Neural cell (in vitro differentiated cells): ENCODE results near the gene DPY30. TPM values are rescaled to one million over a fixed set of nuclear protein-coding genes. Genes with fewer than 3 reads are reported as not detected.
"Not testable (repeated sequence)": the region's sequence is repeated elsewhere in the genome, so short reads cannot be mapped to it uniquely, and the experiment has no call there.

Source experiments
- H2AFZ ChIP-seq: fragments of 200-600, 300-800 bp; sonication (generic), shearing (Covaris generic); 2 replicates; pipeline ENCODE4 v1.6.0; 2014; ENCODE audit warnings: low read depth, mild to moderate bottlenecking, antibody characterized with exemption, low read length, moderate library complexity
- H3F3A ChIP-seq: fragments of 200-600 bp; shearing (Covaris generic); 2 replicates; pipeline ENCODE4 v1.6.1; 2016; ENCODE audit warnings: mild to moderate bottlenecking, moderate library complexity, mixed read lengths, antibody characterized with exemption, low read length; ENCODE audit not compliant: insufficient read depth, poor library complexity, severe bottlenecking
- H3K27ac ChIP-seq: fragments of 200-600, 300-800 bp; sonication (generic), shearing (Covaris generic); 2 replicates; pipeline ENCODE4 v1.5.1; 2014; ENCODE audit warnings: mild to moderate bottlenecking, low read length, moderate library complexity
- H3K27me3 ChIP-seq: fragments of 300-800, 200-600 bp; sonication (generic), shearing (Covaris generic); 2 replicates; pipeline ENCODE4 v1.6.0; 2014; ENCODE audit warnings: mild to moderate bottlenecking, low read depth, low read length, moderate library complexity; ENCODE audit not compliant: insufficient read depth
- H3K36me3 ChIP-seq: fragments of 300-800, 200-600 bp; sonication (generic), shearing (Covaris generic); 2 replicates; pipeline ENCODE4 v1.5.1; 2014; ENCODE audit warnings: mild to moderate bottlenecking, antibody characterized with exemption, low read length, moderate library complexity; ENCODE audit not compliant: insufficient read depth
- H3K4me2 ChIP-seq: fragments of 300-800, 200-600 bp; sonication (generic), shearing (Covaris generic); 2 replicates; pipeline ENCODE4 v1.6.0; 2014; ENCODE audit warnings: mild to moderate bottlenecking, low read length
- H3K4me3 ChIP-seq: fragments of 300-800, 200-600 bp; sonication (generic), shearing (Covaris generic); 2 replicates; pipeline ENCODE4 v1.5.1; 2014; ENCODE audit warnings: mild to moderate bottlenecking, low read length, moderate library complexity
- H3K79me2 ChIP-seq: fragments of 200-600 bp; shearing (Covaris generic); replicated peaks from 2 replicates; pipeline ENCODE4 v1.6.0; 2014; ENCODE audit warnings: mild to moderate bottlenecking, low read length, moderate library complexity; ENCODE audit not compliant: insufficient read depth
- H3K9ac ChIP-seq: fragments of 300-800, 200-600 bp; sonication (generic), shearing (Covaris generic); 2 replicates; pipeline ENCODE4 v1.6.1; 2016; ENCODE audit warnings: mild to moderate bottlenecking, low read length, mixed read lengths
- H3K9me2 ChIP-seq: fragments of 200-600 bp; shearing (Covaris generic); 2 replicates; pipeline ENCODE4 v1.6.1; 2016; ENCODE audit warnings: mild to moderate bottlenecking, low read length, mixed read lengths; ENCODE audit not compliant: insufficient read depth
- H3K9me3 ChIP-seq: fragments of 200-600, 300-800 bp; sonication (generic), shearing (Covaris generic); 2 replicates; pipeline ENCODE4 v1.6.1; 2016; ENCODE audit warnings: mild to moderate bottlenecking, mixed run types, low read length, moderate library complexity, mixed read lengths
- H4K20me1 ChIP-seq: fragments of 200-600 bp; shearing (Covaris generic); 2 replicates; pipeline ENCODE4 v1.6.1; 2016; ENCODE audit warnings: mild to moderate bottlenecking, mixed run types; ENCODE audit not compliant: insufficient read depth
- EP300 ChIP-seq: fragments of 450-650 bp; conservative IDR thresholded peaks from 2 replicates; pipeline ENCODE4 v1.6.1; 2014; ENCODE audit warnings: antibody characterized with exemption, mild to moderate bottlenecking, moderate library complexity; ENCODE audit not compliant: poor library complexity, severe bottlenecking
- EZH2 ChIP-seq: fragments of 200-600, 300-800 bp; shearing (Covaris generic), sonication (generic); IDR thresholded peaks from 2 replicates; pipeline ENCODE4 v1.6.1; 2014; ENCODE audit warnings: antibody characterized with exemption, low read length, borderline replicate concordance, mild to moderate bottlenecking; ENCODE audit not compliant: insufficient read depth, poor library complexity, severe bottlenecking
- MXI1 ChIP-seq: fragments of 450-650 bp; conservative IDR thresholded peaks from 2 replicates; pipeline ENCODE4 v1.6.1; 2014; ENCODE audit warnings: antibody characterized with exemption, mild to moderate bottlenecking; ENCODE audit not compliant: poor library complexity, severe bottlenecking
- POLR2AphosphoS5 ChIP-seq: IDR thresholded peaks from 2 replicates; pipeline ENCODE4 v1.6.1; 2012
- RAD21 ChIP-seq: fragments of 450-650 bp; conservative IDR thresholded peaks from 2 replicates; pipeline ENCODE4 v1.6.1; 2014; ENCODE audit warnings: antibody characterized with exemption, mild to moderate bottlenecking, moderate library complexity
- SMC3 ChIP-seq: fragments of 450-650 bp; conservative IDR thresholded peaks from 2 replicates; pipeline ENCODE4 v1.6.1; 2014; ENCODE audit warnings: antibody characterized with exemption, mild to moderate bottlenecking, moderate library complexity; ENCODE audit not compliant: poor library complexity
- TAF1 ChIP-seq: IDR thresholded peaks from 2 replicates; pipeline ENCODE4 v1.6.1; 2012; ENCODE audit warnings: low read depth
- polyA plus RNA-seq: library from polyadenylated mRNA; depleted of rRNA; stranded (reverse); fragments of >200 nt; gene quantifications from 2 replicates; pipeline ENCODE4 v1.2.3, GENCODE V29; 2014
- TF ChIP-seq, protein P1 (sequence below): IDR thresholded peaks from 2 replicates; pipeline ENCODE4 v1.6.1; 2012; ENCODE audit warnings: borderline replicate concordance
- TF ChIP-seq, protein P2 (sequence below): fragments of 450-650 bp; IDR thresholded peaks from 2 replicates; pipeline ENCODE4 v1.5.1; 2014; ENCODE audit warnings: antibody characterized with exemption, mild to moderate bottlenecking, moderate library complexity; ENCODE audit not compliant: poor library complexity, severe bottlenecking

The DPY30 gene
- polyA plus RNA-seq, 1 donor from 2014 or later: 201 TPM

DNA sequence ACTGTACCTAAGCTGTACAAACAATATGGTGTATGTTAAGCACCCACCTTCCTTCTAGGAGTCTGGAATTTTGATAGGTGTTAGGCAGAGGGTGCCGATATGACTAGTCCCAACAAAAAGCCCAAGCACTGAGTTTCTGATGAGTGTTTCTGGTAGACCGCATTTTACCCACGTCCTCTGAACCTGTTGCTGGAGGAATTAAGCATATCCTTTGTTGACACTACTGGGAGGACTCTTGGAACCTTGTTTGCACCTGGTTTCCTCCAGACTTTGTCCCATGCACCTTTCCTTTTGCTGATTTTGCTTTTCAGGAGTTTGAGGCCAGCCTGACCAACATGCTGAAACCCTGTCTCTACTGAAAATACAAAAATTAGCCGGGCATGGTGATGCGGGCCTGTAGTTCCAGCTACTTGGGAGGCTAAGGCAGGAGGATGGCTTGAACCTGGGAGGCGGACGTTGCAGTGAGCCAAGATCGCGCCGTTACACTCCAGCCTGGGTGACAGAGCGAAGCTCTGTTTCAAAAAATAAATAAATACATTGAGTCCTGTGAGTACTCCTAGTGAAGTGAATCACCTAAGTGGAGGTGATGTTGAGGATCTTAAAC lies 12.3 kb upstream of the DPY30 start:
- no peak overlapping the region for H2AFZ ChIP-seq
- H3K9me3 ChIP-seq: no peaks in the 10 kb centered on the region
- H3F3A ChIP-seq: no peaks in the 10 kb centered on the region
- H3K79me2 ChIP-seq: no peaks in the 10 kb centered on the region
- no peak overlapping the region for H3K4me2 ChIP-seq
- no peaks in the 10 kb centered on the region for H4K20me1 ChIP-seq
- H3K9me2 ChIP-seq: no peaks in the 10 kb centered on the region
- TF ChIP-seq MXI1: no peak
- TF ChIP-seq EP300: no peak
- no peak for TF ChIP-seq RAD21
- TF ChIP-seq, protein P1, sequence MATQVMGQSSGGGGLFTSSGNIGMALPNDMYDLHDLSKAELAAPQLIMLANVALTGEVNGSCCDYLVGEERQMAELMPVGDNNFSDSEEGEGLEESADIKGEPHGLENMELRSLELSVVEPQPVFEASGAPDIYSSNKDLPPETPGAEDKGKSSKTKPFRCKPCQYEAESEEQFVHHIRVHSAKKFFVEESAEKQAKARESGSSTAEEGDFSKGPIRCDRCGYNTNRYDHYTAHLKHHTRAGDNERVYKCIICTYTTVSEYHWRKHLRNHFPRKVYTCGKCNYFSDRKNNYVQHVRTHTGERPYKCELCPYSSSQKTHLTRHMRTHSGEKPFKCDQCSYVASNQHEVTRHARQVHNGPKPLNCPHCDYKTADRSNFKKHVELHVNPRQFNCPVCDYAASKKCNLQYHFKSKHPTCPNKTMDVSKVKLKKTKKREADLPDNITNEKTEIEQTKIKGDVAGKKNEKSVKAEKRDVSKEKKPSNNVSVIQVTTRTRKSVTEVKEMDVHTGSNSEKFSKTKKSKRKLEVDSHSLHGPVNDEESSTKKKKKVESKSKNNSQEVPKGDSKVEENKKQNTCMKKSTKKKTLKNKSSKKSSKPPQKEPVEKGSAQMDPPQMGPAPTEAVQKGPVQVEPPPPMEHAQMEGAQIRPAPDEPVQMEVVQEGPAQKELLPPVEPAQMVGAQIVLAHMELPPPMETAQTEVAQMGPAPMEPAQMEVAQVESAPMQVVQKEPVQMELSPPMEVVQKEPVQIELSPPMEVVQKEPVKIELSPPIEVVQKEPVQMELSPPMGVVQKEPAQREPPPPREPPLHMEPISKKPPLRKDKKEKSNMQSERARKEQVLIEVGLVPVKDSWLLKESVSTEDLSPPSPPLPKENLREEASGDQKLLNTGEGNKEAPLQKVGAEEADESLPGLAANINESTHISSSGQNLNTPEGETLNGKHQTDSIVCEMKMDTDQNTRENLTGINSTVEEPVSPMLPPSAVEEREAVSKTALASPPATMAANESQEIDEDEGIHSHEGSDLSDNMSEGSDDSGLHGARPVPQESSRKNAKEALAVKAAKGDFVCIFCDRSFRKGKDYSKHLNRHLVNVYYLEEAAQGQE: no peak
- no peak for TF ChIP-seq EZH2
- no peak for TF ChIP-seq TAF1
- TF ChIP-seq, protein P2, sequence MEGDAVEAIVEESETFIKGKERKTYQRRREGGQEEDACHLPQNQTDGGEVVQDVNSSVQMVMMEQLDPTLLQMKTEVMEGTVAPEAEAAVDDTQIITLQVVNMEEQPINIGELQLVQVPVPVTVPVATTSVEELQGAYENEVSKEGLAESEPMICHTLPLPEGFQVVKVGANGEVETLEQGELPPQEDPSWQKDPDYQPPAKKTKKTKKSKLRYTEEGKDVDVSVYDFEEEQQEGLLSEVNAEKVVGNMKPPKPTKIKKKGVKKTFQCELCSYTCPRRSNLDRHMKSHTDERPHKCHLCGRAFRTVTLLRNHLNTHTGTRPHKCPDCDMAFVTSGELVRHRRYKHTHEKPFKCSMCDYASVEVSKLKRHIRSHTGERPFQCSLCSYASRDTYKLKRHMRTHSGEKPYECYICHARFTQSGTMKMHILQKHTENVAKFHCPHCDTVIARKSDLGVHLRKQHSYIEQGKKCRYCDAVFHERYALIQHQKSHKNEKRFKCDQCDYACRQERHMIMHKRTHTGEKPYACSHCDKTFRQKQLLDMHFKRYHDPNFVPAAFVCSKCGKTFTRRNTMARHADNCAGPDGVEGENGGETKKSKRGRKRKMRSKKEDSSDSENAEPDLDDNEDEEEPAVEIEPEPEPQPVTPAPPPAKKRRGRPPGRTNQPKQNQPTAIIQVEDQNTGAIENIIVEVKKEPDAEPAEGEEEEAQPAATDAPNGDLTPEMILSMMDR: no peak
- no peak for TF ChIP-seq SMC3
- TF ChIP-seq POLR2AphosphoS5: no peak
- H3K4me3 ChIP-seq: no peak overlapping the region
- H3K27ac ChIP-seq: no peak overlapping the region
- H3K27me3 ChIP-seq: no peaks in the 10 kb centered on the region
- no peaks in the 10 kb centered on the region for H3K36me3 ChIP-seq
- no peak overlapping the region for H3K9ac ChIP-seq

DNA sequence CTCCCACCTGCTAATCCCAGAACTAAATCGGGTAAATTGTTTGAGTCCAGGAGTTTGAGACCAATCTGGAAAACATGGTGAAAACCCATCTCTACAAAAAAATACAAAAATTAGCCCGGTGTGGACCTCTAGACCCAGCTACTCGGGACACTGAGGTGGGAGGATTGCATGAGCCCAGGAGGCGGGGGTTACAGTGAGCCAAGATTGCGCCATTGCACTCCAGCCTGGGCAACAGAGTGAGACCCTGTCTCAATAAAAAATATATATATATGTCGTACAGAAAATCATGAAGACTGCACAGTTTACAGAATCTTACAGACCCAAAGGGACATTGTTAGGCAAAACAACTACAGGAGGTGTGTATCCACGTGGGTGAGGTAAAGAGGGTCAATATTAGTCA lies 4.0 kb upstream of the DPY30 start:
- no peak overlapping the region for H3K4me2 ChIP-seq
- no peaks in the 10 kb centered on the region for H3K27me3 ChIP-seq
- TF ChIP-seq EP300 (no peak), EZH2 (no peak), MXI1 (no peak), SMC3 (no peak), POLR2AphosphoS5 (no peak), TAF1 (no peak), RAD21 (no peak)
- TF ChIP-seq, protein P1: no peak
- TF ChIP-seq, protein P2: no peak
- H3K9ac ChIP-seq: no peak overlapping the region
- no peaks in the 10 kb centered on the region for H3K36me3 ChIP-seq
- H3K27ac ChIP-seq: no peak overlapping the region
- H3K9me2 ChIP-seq: no peaks in the 10 kb centered on the region
- no peak overlapping the region for H2AFZ ChIP-seq
- H3F3A ChIP-seq: no peaks in the 10 kb centered on the region
- no peaks in the 10 kb centered on the region for H4K20me1 ChIP-seq
- H3K9me3 ChIP-seq: no peaks in the 10 kb centered on the region
- no peak overlapping the region for H3K4me3 ChIP-seq
- peaks cover 5% of the 10 kb centered on the region for H3K79me2 ChIP-seq

DNA sequence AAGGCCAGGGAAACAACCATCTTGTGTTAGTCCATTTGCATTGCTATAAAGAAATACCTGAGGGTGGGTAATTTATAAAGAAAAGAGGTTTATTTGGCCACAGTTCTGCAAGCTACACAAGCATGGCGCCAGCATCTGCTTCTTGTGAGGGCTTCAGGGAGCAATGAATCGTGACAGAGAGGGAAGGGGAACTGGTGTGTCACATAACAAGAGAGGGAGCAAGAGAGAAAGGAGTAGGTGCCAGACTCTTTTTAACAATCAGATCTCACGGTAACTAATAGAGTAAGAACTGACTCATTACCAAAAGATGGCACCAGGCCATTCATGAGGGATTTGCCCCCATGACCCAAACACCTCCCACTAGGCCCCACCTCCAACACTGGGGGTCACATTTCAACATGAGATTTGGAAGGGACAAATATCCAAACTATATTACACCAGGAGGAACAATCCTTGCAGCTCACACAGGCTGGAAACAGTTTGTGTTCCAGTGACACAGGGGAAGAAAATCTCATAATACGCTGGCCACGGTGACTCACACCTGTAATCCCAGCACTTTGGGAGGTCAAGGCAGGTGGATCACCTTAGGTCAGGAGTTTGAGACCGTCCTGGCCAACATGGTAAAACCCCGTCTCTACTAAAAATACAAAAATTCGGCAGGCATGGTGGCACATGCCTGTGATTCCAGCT lies 5.3 kb downstream of the DPY30 start:
- not testable (repeated sequence) for H3K4me2 ChIP-seq, H3K79me2 ChIP-seq, H3K9ac ChIP-seq, H2AFZ ChIP-seq, H3K27ac ChIP-seq, H4K20me1 ChIP-seq, H3K9me2 ChIP-seq, H3K9me3 ChIP-seq, H3F3A ChIP-seq, H3K27me3 ChIP-seq, H3K36me3 ChIP-seq, H3K4me3 ChIP-seq
